HG03045 (cell line): ENCODE data around the gene NTN4.
"Not testable (repeated sequence)": the region's sequence is repeated elsewhere in the genome, so short reads cannot be mapped to it uniquely, and the experiment has no call there.

Experiments used
- ATAC-seq: cut with Tn5 transposase; IDR thresholded peaks from one replicate; pipeline ENCODE4 v1.9.1; 2021; ENCODE audit warnings: mild to moderate bottlenecking, moderate library complexity; ENCODE audit not compliant: unreplicated experiment

The NTN4 gene

DNA sequence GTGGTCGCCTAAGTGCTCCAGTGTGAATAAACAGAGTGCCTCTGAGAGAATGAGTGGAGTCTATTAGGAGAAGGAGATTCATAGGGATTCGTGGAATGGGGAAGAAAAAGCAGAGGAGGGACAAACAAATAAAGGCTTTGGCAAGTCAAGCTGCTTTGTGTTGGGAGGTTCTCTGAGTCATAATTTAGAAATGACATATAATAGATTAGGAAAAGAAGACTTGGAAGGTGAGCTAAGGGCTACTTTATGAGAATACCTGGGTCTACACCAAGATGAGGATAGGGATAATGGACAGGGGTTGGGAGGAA lies 6.4 kb upstream of the NTN4 start:
- ATAC-seq: no peak

DNA sequence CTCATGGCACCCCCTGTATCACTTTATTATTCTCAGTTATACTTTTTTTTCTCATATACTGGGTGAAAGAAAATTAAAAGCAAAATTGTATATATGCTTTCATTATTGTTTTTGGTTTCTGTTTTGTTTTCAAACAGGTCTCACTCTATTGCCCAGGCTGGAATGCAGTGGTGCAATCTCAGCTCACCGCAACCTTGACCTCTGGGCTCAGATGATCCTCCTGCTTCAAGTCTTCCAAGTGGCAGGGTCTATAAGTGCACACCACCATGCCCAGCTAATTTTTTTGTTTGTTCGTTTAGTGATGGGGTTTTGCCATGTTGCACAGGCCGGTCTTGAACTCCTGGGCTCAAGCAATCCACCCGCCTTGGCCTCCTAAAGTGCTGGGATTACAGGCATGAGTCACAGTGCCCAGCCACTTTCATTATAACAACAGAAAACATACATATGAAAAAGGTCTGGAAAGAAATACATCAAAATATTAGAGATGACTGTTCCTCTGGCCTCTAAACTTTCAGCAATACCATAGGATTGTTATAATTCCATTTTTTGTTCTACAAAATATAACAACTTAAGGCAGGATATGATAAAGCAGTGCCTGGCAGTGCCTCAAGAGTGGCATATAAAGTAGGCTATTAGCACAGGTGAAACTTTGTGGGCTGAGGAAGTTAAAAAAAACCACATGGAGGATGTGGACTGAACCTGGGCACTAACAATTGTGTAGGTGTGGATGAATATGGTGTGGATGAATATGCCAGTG lies 5.8 kb upstream of the NTN4 start:
- ATAC-seq: no peak

DNA sequence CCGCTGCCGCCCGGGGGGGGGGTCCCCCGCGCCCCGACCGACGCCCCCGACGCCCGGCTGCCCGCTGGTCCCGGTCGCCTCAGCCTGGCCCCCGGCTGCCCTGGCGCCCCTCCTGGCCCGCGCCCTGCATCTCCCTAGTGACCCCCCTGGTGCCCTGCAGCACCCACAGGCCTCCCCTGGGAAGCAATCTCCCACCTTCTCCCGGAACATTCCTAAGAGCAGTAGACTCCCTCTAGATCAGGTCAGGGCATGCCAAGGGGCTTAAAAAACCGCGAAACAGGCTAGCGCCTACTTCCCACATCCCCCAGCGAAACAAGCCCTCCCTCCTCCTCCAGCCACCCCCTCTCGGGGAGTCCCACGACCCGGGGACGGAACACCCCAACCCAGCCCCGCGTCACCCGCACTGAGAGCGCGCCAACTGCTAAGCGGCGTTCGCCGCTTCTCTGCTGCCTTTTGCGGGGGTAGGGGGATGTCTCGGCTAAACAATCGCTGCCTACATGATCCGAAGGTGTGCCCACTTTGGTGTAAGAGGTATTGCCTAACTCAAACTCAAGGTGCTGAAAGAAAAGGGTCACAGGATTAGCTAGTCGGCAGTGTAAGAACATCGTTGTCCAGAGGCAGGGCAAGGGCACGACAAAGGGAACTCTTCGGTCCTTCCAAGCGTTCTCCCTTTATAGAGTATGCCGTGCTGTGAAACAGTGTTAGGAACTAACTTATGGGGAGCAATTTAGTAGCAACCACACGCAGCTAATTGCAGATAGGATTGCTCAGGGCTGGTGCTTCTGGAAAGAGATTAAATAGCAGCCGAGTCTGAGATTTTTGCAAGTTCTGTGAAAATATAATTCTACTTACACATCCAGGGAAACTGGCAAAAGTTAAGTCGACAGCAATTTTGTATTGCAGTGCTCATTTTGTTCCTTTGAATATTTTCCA lies 619 bp upstream of the NTN4 start:
- no peak for ATAC-seq

GRCh38 chr12:95789126-95790032 lies 1.2 kb downstream of the NTN4 start:
- ATAC-seq: no peak

DNA sequence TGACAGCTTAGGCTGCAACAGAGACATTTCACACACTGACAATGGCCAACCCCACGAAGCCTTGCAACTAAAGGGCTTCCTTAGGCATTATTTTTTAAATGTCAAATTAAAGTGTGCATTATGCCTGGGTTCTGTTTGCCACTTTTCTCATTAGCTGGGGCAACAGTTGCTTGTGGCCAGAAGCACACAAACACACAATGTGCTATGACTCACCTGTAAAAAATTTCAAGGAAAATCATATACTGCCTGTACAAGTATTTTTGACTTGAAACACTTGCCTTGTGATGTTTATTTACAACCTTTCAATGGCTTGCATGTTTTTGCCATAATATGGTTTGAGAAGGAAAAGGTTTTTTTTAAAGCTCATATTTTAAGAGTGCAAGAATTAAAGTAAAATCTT lies 1.9 kb downstream of the NTN4 start:
- no peak for ATAC-seq

DNA sequence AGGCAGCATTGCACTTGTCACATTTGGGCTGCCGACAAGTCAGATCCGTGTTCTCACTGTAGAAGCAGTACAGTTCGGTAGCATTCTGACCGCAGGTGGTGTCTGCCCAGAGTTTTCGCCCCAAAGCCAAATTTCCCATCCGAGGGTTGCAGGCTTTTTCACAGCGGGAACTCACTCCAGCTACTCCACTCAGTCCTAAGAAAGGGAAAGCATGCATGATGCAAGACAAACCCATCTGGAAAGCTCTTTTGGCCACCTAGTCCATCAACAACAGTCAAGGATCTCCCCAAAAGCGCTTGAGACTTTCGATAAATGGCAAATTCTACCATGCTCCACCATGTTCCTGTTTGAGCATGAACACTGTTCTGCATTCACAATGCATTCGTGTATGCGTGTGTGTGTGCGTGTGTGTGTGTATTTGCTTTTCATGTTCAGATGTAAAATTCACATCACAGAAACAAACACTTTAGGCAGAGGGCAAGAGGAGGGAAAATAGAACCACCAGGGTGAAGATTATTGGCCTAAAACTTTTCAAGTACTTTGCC lies 3.2 kb downstream of the NTN4 start:
- no peak for ATAC-seq

GRCh38 chr12:95784915-95785314 lies 5.6 kb downstream of the NTN4 start:
- ATAC-seq: no peak

GRCh38 chr12:95784286-95784685 lies 6.3 kb downstream of the NTN4 start:
- no peak for ATAC-seq

DNA sequence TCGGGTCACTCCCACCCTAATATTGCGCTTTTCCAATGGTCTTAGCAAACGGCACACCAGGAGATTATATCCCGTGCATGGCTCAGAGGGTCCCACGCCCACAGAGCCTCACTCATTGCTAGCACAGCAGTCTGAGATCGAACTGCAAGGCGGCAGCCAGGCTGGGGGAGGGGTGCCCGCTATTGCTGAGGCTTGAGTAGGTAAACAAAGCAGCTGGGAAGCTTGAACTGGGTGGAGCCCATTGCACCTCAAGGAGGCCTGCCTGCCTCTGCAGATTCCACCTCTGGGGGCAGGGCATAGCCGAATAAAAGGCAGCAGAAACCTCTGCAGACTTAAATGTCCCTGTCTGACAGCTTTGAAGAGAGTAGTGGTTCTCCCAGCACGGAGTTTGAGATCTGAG lies 15.1 kb downstream of the NTN4 start:
- ATAC-seq: not testable (repeated sequence)

GRCh38 chr12:95774311-95775045 lies 16.1 kb downstream of the NTN4 start:
- no peak for ATAC-seq

DNA sequence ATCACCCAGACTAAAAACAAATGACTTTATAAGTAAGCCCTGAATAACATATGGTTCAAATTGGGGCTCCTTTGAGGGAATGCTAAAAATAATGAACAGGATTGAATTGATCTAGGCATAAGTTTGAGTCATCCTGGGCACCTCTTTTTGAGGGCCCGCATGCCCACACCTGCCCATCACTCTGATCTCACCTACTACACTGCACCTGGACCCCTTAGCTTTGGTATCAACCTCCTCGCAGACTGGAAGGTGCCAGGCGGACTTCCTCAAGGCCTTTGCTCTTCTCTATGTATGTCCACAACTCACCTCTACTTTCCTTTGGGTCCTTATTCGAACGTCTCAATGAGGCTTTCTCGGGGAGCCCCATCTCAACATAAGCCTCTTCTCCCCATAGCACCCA lies 17.2 kb downstream of the NTN4 start:
- ATAC-seq: no peak

GRCh38 chr12:95767703-95768102 lies 22.9 kb downstream of the NTN4 start:
- no peak for ATAC-seq

- ATAC-seq: no peak
These were observed 24.1 kb downstream of the NTN4 start for GRCh38 chr12:95766356-95767019.

- no peak for ATAC-seq
These were observed 25.7 kb downstream of the NTN4 start for GRCh38 chr12:95764848-95765247.

DNA sequence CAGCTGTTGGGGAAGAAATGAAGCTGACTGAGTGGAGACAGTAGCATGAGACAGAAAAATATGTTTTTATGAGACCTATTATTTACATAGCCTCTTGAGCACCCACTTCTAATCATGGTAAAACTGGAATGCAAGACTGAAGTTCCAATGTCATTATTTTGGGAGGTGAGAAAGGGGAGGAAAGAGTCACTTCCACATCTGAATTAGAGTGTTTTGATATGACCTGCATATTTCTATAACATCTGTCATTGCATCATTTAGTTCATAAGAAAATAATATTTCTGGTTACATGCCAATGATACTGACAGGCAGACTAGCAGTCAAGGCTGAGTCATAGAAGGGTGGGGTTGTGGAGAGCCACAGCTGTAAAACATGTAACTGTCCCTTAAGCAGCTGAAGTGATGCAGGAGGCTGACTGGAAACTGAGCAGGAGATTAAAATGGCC lies 26.7 kb downstream of the NTN4 start:
- no peak for ATAC-seq

DNA sequence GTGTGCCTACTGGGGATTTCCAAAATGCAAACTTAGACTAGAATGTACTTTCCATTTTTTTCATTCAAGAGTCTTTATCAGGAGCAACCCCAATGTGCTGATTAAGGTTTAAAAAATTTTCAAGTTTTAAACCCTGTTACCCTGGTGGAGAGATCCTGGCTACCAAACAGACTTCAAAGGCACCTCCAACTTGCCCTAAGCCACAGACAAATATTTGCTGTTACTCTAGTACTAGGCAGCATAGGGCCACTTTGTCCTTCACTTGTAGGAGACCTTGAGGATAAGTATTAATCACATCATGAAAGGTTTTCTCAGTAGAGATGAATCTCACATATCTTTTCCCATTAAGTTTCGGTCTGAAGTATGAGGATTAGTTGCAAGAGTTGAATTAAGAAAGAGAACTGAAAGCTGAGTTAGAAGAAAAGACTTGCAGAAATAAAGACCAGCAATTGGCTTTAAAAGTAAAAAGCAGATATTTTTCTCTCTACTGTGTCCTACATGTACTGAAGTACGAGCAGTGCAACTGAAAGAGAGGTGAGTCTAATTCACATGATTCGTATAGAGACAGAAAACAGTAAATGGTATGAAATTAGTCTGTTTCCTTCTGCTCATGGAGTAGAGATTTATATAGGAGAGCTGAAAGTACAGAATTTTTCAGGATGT lies 28.3 kb downstream of the NTN4 start:
- no peak for ATAC-seq

DNA sequence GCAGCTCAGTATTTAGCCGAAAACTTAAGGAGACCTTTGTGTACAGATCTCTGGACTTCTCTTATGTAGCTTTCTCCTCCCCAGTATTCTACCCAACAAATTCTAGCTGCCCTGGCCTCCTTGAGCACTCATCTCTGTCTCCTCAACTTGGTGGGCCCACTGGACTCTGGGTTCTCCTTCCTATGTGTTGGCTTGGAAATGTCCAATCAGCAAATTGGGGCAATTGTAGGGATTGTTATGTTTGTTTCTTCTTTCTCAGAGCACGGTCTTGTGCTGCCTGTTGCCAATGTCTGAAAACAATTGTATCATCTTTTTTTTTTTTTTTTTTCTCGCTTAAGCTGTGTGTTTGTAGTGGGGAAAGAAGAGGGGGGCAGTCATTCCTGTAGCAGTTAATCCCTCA lies 30.2 kb downstream of the NTN4 start:
- ATAC-seq: no peak

DNA sequence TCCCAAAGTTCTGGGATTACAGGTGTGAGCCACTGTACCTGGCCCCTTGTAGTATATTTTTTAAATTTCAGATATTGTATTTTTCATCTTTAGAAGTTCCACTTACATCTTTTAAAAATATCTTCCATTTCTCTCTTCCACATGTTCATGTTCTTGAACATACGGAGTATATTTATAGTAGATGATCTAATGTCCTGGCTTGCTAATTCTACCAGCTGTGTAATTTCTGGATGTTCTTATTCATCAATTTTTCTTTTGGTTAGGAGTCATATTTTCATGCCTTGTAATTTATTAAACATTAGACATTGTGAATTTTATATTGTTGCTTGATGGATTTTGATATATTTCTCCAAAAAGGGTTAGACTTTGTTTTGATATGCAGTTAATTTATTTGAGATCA lies 30.8 kb downstream of the NTN4 start:
- no peak for ATAC-seq

DNA sequence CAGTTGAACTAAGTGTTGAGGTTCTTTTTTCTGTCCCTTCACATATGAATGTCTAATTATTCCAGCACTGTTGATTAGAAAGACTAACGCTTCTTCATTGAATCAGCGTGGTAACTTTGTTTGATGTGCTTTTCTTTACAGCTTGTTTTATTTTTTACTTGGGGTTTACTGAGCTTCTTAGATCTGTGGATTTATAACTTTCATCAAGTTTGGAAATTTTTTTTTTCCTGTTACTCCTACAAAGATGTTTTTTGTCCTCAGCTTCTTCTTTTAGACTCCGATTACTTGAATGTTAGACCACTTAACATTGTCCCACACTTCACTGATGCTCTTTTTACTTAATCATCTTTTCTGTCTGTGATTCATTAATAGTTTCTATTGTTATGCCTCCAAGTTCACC lies 31.5 kb downstream of the NTN4 start:
- ATAC-seq: no peak
